Measurements from ENCODE around the gene PRKCI. TPM values are rescaled to one million over a fixed set of nuclear protein-coding genes. Genes with fewer than 3 reads are reported as not detected.

Gene PRKCI

DNA sequence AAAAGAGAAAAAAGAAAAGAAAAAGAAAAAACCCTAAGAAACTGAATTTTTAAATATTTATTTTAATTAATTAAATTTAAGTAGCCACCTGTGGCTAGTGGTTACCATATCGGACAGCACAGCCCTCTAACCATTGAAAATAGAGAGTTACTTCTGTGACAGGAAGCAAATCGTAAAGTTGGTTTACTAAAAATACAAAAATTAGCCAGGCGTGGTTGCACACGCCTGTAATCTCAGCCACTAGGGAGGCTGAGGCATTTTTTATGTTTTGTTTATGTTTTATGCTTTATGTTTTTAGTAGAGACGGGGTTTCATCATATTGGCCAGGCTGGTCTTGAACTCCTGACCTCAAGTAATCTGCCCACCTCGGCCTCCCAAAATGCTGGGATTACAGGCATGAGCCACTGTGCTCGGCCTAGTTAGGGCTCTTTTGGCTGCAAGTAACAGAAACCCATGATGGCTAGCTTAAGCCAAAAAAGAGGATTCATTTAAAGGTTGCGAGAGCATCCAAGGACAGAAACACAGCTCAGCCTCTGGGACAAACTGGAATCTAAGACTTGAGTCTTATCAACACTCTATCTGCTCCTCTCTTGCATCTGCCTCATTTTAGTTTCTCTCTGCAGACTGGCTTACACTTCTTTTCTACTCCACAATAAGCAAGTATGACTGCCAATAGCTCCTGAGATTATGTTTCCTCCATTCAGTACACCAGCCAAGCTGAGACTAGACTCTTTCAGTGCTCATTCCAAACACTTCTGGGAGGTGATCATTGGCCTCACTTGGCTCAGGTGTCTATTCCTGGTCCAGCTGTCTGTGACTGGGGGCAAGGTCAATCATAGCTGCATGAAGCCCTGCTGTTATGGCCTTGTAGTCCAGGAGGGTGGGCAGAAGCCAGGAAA, 128.5 kb downstream of the PRKCI start:
- H2AK5ac ChIP-seq (ENCODE audit: low read length), result peak overlapping the region; percentile 22
- H3K79me2 ChIP-seq (ENCODE audit: control insufficient read depth, insufficient read depth, low read length), result no peaks in the 10 kb centered on the region
- no peaks in the 10 kb centered on the region for H3K27me3 ChIP-seq (ENCODE audit: insufficient read depth, low read length, poor library complexity)
- no peak overlapping the region for H2BK15ac ChIP-seq (replicated peaks; ENCODE audit: low read depth)
- H4K5ac ChIP-seq (ENCODE audit: low read length), result no peak overlapping the region
- H3K4me3 ChIP-seq (ENCODE audit: low read length), result no peak overlapping the region
- H3K4ac ChIP-seq (ENCODE audit: low read depth, low read length), result no peak overlapping the region
- DNase-seq, result no peak
- H3K56ac ChIP-seq (ENCODE audit: low read length), result no peak overlapping the region
- peaks cover 6% of the 10 kb centered on the region for H3K4me1 ChIP-seq (ENCODE audit: control insufficient read depth, low read depth, low read length)
- H3K9ac ChIP-seq (ENCODE audit: low read length), result no peak overlapping the region
- H3K4me2 ChIP-seq (ENCODE audit: low read length), result no peak overlapping the region
- no peak overlapping the region for H2BK5ac ChIP-seq (ENCODE audit: low read length)
- H2BK120ac ChIP-seq (ENCODE audit: low read depth, low read length), result no peak overlapping the region
- H3K36me3 ChIP-seq (ENCODE audit: control insufficient read depth, insufficient read depth, low read length), result no peaks in the 10 kb centered on the region
- H3K27ac ChIP-seq (ENCODE audit: low read depth, low read length), result no peak overlapping the region
- no peak overlapping the region for H4K8ac ChIP-seq (ENCODE audit: low read depth, low read length)
- H3K79me1 ChIP-seq (ENCODE audit: low read length), result no peaks in the 10 kb centered on the region
- H3K23ac ChIP-seq (ENCODE audit: low read length), result no peak overlapping the region
- WGBS (ENCODE audit: extremely low coverage, insufficient coverage, low lambda C conversion rate), result no CpG with 5 or more reads among the region's 8 CpGs
- no peak overlapping the region for H3K18ac ChIP-seq (ENCODE audit: low read length)

DNA sequence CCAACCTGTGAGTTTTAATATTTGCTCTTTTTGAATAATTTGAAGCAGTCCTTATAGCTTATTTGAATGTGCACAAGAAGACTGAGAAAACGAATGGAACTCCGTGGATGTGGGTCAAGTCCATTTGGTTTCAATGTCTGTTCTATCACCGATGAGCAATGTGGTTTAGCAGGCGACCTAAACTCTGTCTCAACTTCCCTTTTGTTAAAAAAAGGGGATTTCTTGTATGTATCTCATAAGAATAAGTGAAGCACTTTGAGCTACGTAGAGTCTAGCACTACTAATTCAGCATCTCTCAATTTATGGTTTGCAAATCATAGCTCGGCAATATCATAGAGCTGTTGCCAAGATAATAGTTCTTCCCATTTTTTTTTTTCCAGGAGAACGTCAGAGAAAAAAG, 130.7 kb downstream of the PRKCI start:
- H3K18ac ChIP-seq (ENCODE audit: low read length), result no peak overlapping the region
- H3K4me3 ChIP-seq (ENCODE audit: low read length), result no peak overlapping the region
- no peak overlapping the region for H3K27ac ChIP-seq (ENCODE audit: low read depth, low read length)
- no peaks in the 10 kb centered on the region for H3K27me3 ChIP-seq (ENCODE audit: insufficient read depth, low read length, poor library complexity)
- no peak overlapping the region for H3K4ac ChIP-seq (ENCODE audit: low read depth, low read length)
- H3K9ac ChIP-seq (ENCODE audit: low read length), result no peak overlapping the region
- H3K4me2 ChIP-seq (ENCODE audit: low read length), result no peak overlapping the region
- no peak overlapping the region for H3K23ac ChIP-seq (ENCODE audit: low read length)
- no peaks in the 10 kb centered on the region for H3K79me1 ChIP-seq (ENCODE audit: low read length)
- no CpG with 5 or more reads among the region's 7 CpGs for WGBS (ENCODE audit: extremely low coverage, insufficient coverage, low lambda C conversion rate)
- no peak for DNase-seq
- H2BK5ac ChIP-seq (ENCODE audit: low read length), result no peak overlapping the region
- peaks cover 7% of the 10 kb centered on the region for H3K4me1 ChIP-seq (ENCODE audit: control insufficient read depth, low read depth, low read length)
- no peak overlapping the region for H4K5ac ChIP-seq (ENCODE audit: low read length)
- H3K36me3 ChIP-seq (ENCODE audit: control insufficient read depth, insufficient read depth, low read length), result no peaks in the 10 kb centered on the region
- H4K8ac ChIP-seq (ENCODE audit: low read depth, low read length), result no peak overlapping the region
- no peak overlapping the region for H3K56ac ChIP-seq (ENCODE audit: low read length)
- H2BK15ac ChIP-seq (replicated peaks; ENCODE audit: low read depth), result no peak overlapping the region
- H3K79me2 ChIP-seq (ENCODE audit: control insufficient read depth, insufficient read depth, low read length), result peaks cover under 1% of the 10 kb centered on the region
- H2BK120ac ChIP-seq (ENCODE audit: low read depth, low read length), result no peak overlapping the region
- no peak overlapping the region for H2AK5ac ChIP-seq (ENCODE audit: low read length)

DNA sequence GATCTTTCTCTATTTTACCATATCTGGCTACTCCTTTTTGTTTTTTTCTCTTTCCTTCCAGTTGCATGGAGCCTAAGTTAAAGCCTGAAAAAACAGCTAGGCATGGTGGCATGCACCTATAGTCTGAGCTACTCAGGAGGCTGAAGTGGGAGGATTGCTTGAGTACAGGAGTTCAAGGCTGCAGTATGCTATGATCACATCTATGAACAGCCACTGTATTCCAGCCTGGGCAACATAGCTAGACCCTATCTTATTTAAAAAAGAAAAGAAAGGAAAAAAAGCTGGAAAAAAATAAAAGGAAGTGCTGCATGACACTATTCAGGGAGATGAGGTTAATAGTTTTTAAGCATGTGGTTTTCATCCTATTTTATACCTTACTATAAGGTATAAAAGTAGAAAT, 131.3 kb downstream of the PRKCI start:
- Histone ChIP-seq H3K4me1 (ENCODE audit: control insufficient read depth, low read depth, low read length) (peaks cover 7% of the 10 kb centered on the region), H3K18ac (ENCODE audit: low read length) (no peak overlapping the region), H3K9ac (ENCODE audit: low read length) (no peak overlapping the region), H3K27me3 (ENCODE audit: insufficient read depth, low read length, poor library complexity) (no peaks in the 10 kb centered on the region), H3K79me1 (ENCODE audit: low read length) (no peaks in the 10 kb centered on the region), H4K8ac (ENCODE audit: low read depth, low read length) (no peak overlapping the region), H3K36me3 (ENCODE audit: control insufficient read depth, insufficient read depth, low read length) (no peaks in the 10 kb centered on the region), H3K27ac (ENCODE audit: low read depth, low read length) (no peak overlapping the region), H2AK5ac (ENCODE audit: low read length) (no peak overlapping the region), H3K56ac (ENCODE audit: low read length) (no peak overlapping the region), H3K4me2 (ENCODE audit: low read length) (no peak overlapping the region), H2BK5ac (ENCODE audit: low read length) (no peak overlapping the region), H2BK120ac (ENCODE audit: low read depth, low read length) (no peak overlapping the region), H3K4me3 (ENCODE audit: low read length) (no peak overlapping the region), H3K79me2 (ENCODE audit: control insufficient read depth, insufficient read depth, low read length) (peaks cover 5% of the 10 kb centered on the region), H2BK15ac (replicated peaks; ENCODE audit: low read depth) (no peak overlapping the region), H3K23ac (ENCODE audit: low read length) (no peak overlapping the region), H3K4ac (ENCODE audit: low read depth, low read length) (no peak overlapping the region), H4K5ac (ENCODE audit: low read length) (no peak overlapping the region)
- no peak for DNase-seq

DNA sequence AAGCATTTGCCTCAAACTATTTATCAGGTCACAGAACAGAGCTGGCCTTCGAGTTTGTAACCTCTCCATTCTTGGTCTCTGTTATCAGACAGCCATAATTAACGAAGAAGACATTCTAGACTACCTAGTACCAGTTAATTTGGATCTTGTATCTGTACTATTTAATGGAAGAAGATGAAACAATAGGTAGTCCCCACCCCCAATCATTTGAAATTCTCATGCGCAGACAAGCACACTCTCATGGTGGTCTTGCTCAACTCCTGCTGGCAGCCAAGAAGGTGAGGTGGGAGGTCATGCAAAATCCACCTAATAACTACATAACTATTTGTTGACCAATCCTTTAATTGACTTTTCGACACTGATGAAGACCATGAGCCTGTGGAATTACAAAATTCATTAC, 132.5 kb downstream of the PRKCI start:
- no peaks in the 10 kb centered on the region for H3K79me1 ChIP-seq (ENCODE audit: low read length)
- peaks cover 7% of the 10 kb centered on the region for H3K4me1 ChIP-seq (ENCODE audit: control insufficient read depth, low read depth, low read length)
- no peak overlapping the region for H3K4me2 ChIP-seq (ENCODE audit: low read length)
- H3K18ac ChIP-seq (ENCODE audit: low read length), result peak overlapping the region; percentile 53
- H3K4me3 ChIP-seq (ENCODE audit: low read length), result no peak overlapping the region
- no peak overlapping the region for H4K8ac ChIP-seq (ENCODE audit: low read depth, low read length)
- no peak overlapping the region for H2BK15ac ChIP-seq (replicated peaks; ENCODE audit: low read depth)
- peak overlapping the region; percentile 33 for H2BK5ac ChIP-seq (ENCODE audit: low read length)
- no peak overlapping the region for H4K5ac ChIP-seq (ENCODE audit: low read length)
- peak overlapping the region; percentile 4 for H3K27ac ChIP-seq (ENCODE audit: low read depth, low read length)
- no peak overlapping the region for H3K4ac ChIP-seq (ENCODE audit: low read depth, low read length)
- no peak for DNase-seq
- no CpG with 5 or more reads among the region's 4 CpGs for WGBS (ENCODE audit: extremely low coverage, insufficient coverage, low lambda C conversion rate)
- H3K9ac ChIP-seq (ENCODE audit: low read length), result no peak overlapping the region
- peak overlapping the region; percentile 63 for H3K56ac ChIP-seq (ENCODE audit: low read length)
- no peaks in the 10 kb centered on the region for H3K36me3 ChIP-seq (ENCODE audit: control insufficient read depth, insufficient read depth, low read length)
- H2BK120ac ChIP-seq (ENCODE audit: low read depth, low read length), result no peak overlapping the region
- H2AK5ac ChIP-seq (ENCODE audit: low read length), result no peak overlapping the region
- H3K23ac ChIP-seq (ENCODE audit: low read length), result no peak overlapping the region
- peaks cover 18% of the 10 kb centered on the region for H3K79me2 ChIP-seq (ENCODE audit: control insufficient read depth, insufficient read depth, low read length)
- no peaks in the 10 kb centered on the region for H3K27me3 ChIP-seq (ENCODE audit: insufficient read depth, low read length, poor library complexity)

Small RNA genes within 50 kb of the gene (small RNA-seq; reads per million reads assigned to genes)
- not detected for gene RF00019 (ENCODE audit: insufficient read depth)
